GM12878 (cell line): Measurements from ENCODE around the gene LYPD4. TPM values are rescaled to one million over a fixed set of nuclear protein-coding genes. Genes with fewer than 3 reads are reported as not detected.

Experiments
- ATAC-seq: fragments of 200-7000 bp; cut with Tn5 transposase; 3 replicates; pipeline ENCODE4 v1.9.1; 2020; ENCODE audit warnings: mild to moderate bottlenecking, moderate library complexity
- BruUV-seq: library from RNA; stranded (reverse); fragments of 400-500 nt; replicated peaks from 2 replicates; lab custom pipeline; 2021; lab: Mats Ljungman, UMichigan
- CTCF ChIA-PET: fragments of 300-600 bp; sonication (Branson Sonifier 250); formaldehyde crosslinking; extraction: SDS; loops from one replicate; lab custom pipeline; 2021; ENCODE audit warnings: inconsistent platforms; lab: Yijun Ruan, JAX
- POLR2A ChIA-PET: fragments of 350-600 bp; formaldehyde crosslinking; extraction: SDS; loops from one replicate; lab custom pipeline; 2021; ENCODE audit warnings: inconsistent platforms; lab: Charles Lee
- RAD21 ChIA-PET: fragments of 300-600 bp; sonication (Branson Sonifier 250); formaldehyde crosslinking; loops from one replicate; lab custom pipeline; 2023; ENCODE audit warnings: antibody characterized with exemption; ENCODE audit not compliant: unreplicated experiment; lab: Charles Lee
- SMC1A ChIA-PET: fragments of 300-600 bp; sonication (Branson Sonifier 250); formaldehyde crosslinking; loops from one replicate; lab custom pipeline; 2023; ENCODE audit not compliant: unreplicated experiment, uncharacterized antibody; lab: Charles Lee
- DNase-seq: peaks from one replicate; pipeline ENCODE4 v3.0.0-alpha.2; 2011; ENCODE audit warnings: low read depth, low spot score
- FAIRE-seq: peaks from 3 replicates; lab custom pipeline; 2011; peaks lifted over from hg19 to GRCh38; lab: Jason Lieb, UNC
- H2AFZ ChIP-seq: 2 replicates; pipeline ENCODE4 v1.6.0; 2011; ENCODE audit warnings: low read depth, low read length, control low read depth; ENCODE audit not compliant: control insufficient read depth
- H3K27ac ChIP-seq: 2 replicates; pipeline ENCODE4 v1.5.1; 2011; ENCODE audit warnings: control low read depth; ENCODE audit not compliant: control insufficient read depth, insufficient read depth
- H3K27me3 ChIP-seq, 2 experiments: replicated peaks in 1 of 2; 2 replicates each; pipeline versions ENCODE4 v1.6.0 to v1.6.1; 2011; ENCODE audit warnings: low read length in 1 of 2; ENCODE audit not compliant: control insufficient read depth in 2 of 2, insufficient read depth in 2 of 2
- H3K36me3 ChIP-seq, 2 experiments: 2 replicates each; pipeline ENCODE4 v1.5.1; 2011; ENCODE audit warnings: low read length in 1 of 2; ENCODE audit not compliant: control insufficient read depth in 2 of 2, insufficient read depth in 2 of 2
- H3K4me1 ChIP-seq: 2 replicates; pipeline ENCODE4 v1.6.1; 2011; ENCODE audit warnings: mild to moderate bottlenecking, low read length, moderate library complexity, mixed read lengths; ENCODE audit not compliant: control insufficient read depth, insufficient read depth
- H3K4me2 ChIP-seq: 2 replicates; pipeline ENCODE4 v1.6.0; 2011; ENCODE audit warnings: control low read depth; ENCODE audit not compliant: control insufficient read depth, insufficient read depth
- H3K4me3 ChIP-seq: fragments of 200-600 bp; sonication (generic); 2 replicates; pipeline ENCODE4 v1.5.1; 2016
- H3K79me2 ChIP-seq: 2 replicates; pipeline ENCODE4 v1.6.0; 2011; ENCODE audit warnings: low read length; ENCODE audit not compliant: control insufficient read depth, insufficient read depth
- H3K9ac ChIP-seq: 2 replicates; pipeline ENCODE4 v1.8.0; 2011; ENCODE audit warnings: low read length, control low read depth, mixed read lengths; ENCODE audit not compliant: control insufficient read depth, insufficient read depth
- H3K9me3 ChIP-seq: replicated peaks from 3 replicates; pipeline ENCODE4 v1.5.1; 2011; ENCODE audit warnings: mild to moderate bottlenecking, low read length; ENCODE audit not compliant: control insufficient read depth, insufficient read depth
- H4K20me1 ChIP-seq: 2 replicates; pipeline ENCODE4 v1.6.0; 2011; ENCODE audit not compliant: control insufficient read depth, insufficient read depth
- RAD21 ChIP-seq: IDR thresholded peaks from 2 replicates; pipeline ENCODE4 v1.6.1; 2011; ENCODE audit warnings: mild to moderate bottlenecking, low read depth, low read length, moderate library complexity; ENCODE audit not compliant: insufficient read depth
- RUNX3 ChIP-seq: IDR thresholded peaks from 2 replicates; pipeline ENCODE4 v1.6.1; 2012; ENCODE audit warnings: low read length, inconsistent platforms
- ZBTB33 ChIP-seq: fragments of 450-650 bp; IDR thresholded peaks from 2 replicates; pipeline ENCODE4 v1.6.1; 2017; ENCODE audit warnings: mild to moderate bottlenecking
- WGBS: methylation state at CpG from one replicate; pipeline ENCODE4 v1.1.6; 2016; ENCODE audit warnings: low lambda C conversion rate; ENCODE audit not compliant: insufficient replicate concordance, insufficient coverage; ENCODE audit errors: missing lambda C conversion rate; 5-methylcytosine and 5-hydroxymethylcytosine counted together
- in situ Hi-C: fragments of 300-500 bp; cut with MboI; formaldehyde crosslinking; loops from 9 replicates; pipeline ENCODE4 v1.14.3; 2018; ENCODE audit warnings: mixed read lengths
- intact Hi-C: fragments of 100-400 bp; cut with micrococcal nuclease; formaldehyde crosslinking; loops from one replicate; pipeline ENCODE4 v1.14.2; 2022; ENCODE audit not compliant: unreplicated experiment
- polyA plus RNA-seq, 11 experiments: library from polyadenylated mRNA; depleted of rRNA in 4 of 11; unstranded in 6 of 11; stranded (reverse) in 5 of 11; fragments of >200 nt; fragmentation: Nextera tagmentation in 4 of 11; fragmentation: Illumina TruSeq in 1 of 11; extraction: Ambion mirVana in 4 of 11; extraction: Trizol in 1 of 11; gene quantifications; 1 replicate in 1 of 11; 2 replicates in 10 of 11; pipeline versions ENCODE4 v1.2.1 to v1.2.3, GENCODE V29; 2011 to 2016; ENCODE audit warnings: inconsistent platforms in 2 of 11, missing spikeins in 2 of 11, low read depth in 1 of 11
- total RNA-seq, 4 experiments: library from RNA; depleted of rRNA in 3 of 4; stranded (reverse); fragments of >200 nt in 3 of 4; fragmentation: Illumina TruSeq in 1 of 4; extraction: Trizol in 1 of 4; gene quantifications; 2 replicates each; pipeline versions ENCODE4 v1.2.1 to v1.2.3, GENCODE V29; 2013 to 2021
- TF ChIP-seq, protein P1 (sequence below): IDR thresholded peaks from 2 replicates; pipeline ENCODE4 v1.6.1; 2012; ENCODE audit warnings: low read length, inconsistent platforms

LYPD4 gene
- total and polyA plus RNA-seq, 10 of the 15 experiments (the other 5 are each of a cell fraction or from before 2014, with no cell fraction given), result not detected

- Histone ChIP-seq H4K20me1 (no peaks in the 10 kb centered on the region), H3K36me3 (no peaks in the 10 kb centered on the region), H3K27ac (no peak overlapping the region), H3K9ac (no peak overlapping the region), H3K4me2 (no peak overlapping the region)
- WGBS, result 50% methylated on average over 2 of the region's 2 CpGs
- TF ChIP-seq RUNX3 (no peak), ZBTB33 (no peak), RAD21 (no peak)
- TF ChIP-seq, protein P1, sequence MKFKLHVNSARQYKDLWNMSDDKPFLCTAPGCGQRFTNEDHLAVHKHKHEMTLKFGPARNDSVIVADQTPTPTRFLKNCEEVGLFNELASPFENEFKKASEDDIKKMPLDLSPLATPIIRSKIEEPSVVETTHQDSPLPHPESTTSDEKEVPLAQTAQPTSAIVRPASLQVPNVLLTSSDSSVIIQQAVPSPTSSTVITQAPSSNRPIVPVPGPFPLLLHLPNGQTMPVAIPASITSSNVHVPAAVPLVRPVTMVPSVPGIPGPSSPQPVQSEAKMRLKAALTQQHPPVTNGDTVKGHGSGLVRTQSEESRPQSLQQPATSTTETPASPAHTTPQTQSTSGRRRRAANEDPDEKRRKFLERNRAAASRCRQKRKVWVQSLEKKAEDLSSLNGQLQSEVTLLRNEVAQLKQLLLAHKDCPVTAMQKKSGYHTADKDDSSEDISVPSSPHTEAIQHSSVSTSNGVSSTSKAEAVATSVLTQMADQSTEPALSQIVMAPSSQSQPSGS, result no peak
- TF ChIP-seq, all 136 proteins: peak for 0
- H3K27me3 ChIP-seq, result no peaks in the 10 kb centered on the region
- ATAC-seq (no peak), DNase-seq (no peak), FAIRE-seq (no peak)
- SMC1A ChIA-PET, result no interaction called here
- H2AFZ ChIP-seq, result no peak overlapping the region
- no peaks in the 10 kb centered on the region for H3K4me1 ChIP-seq
- POLR2A ChIA-PET, result no interaction called here
- in situ Hi-C loops (no loop called here), intact Hi-C loops (no loop called here)
- CTCF ChIA-PET, result interaction anchor here (1.0 to 1.1 kb wide), 3 partner anchors 22 to 175 kb away, joined by 3 to 8 read pairs (median 4); no protein-coding TSS in a partner anchor
- RAD21 ChIA-PET, result no interaction called here
- no peaks in the 10 kb centered on the region for H3K9me3 ChIP-seq
- BruUV-seq, result no TSS peak
- no peaks in the 10 kb centered on the region for H3K79me2 ChIP-seq
- no peak overlapping the region for H3K4me3 ChIP-seq
These were observed 27.7 kb downstream of the LYPD4 start for GRCh38 chr19:41816761-41817160.
